ENCODE data around the gene KIF6.

The KIF6 gene

GRCh38 chr6:39623750-39624149 lies 101.5 kb downstream of the KIF6 start:
- POLR2A ChIA-PET: no interaction called here
- TF ChIP-seq ZNF148 (tag by site-specific recombination; IDR thresholded peaks at IDR 0.05; ENCODE audit: borderline replicate concordance) (no peak), ZNF26 (tag by site-specific recombination; IDR thresholded peaks at IDR 0.05) (no peak), ZNF670 (tag by site-specific recombination; IDR thresholded peaks at IDR 0.05; ENCODE audit: low read depth) (no peak), ZNF791 (tag by site-specific recombination; IDR thresholded peaks at IDR 0.05) (no peak), ZNF571 (tag by site-specific recombination; IDR thresholded peaks at IDR 0.05) (no peak)
- Histone ChIP-seq H3K9me3 (ENCODE audit: control insufficient read depth, insufficient read depth, low read depth, low read length) (no peaks in the 10 kb centered on the region), H3K36me3 (ENCODE audit: control insufficient read depth in 2 of 2, insufficient read depth in 1 of 2, low read length in 2 of 2) (no peaks in the 10 kb centered on the region), H3K4me1 (ENCODE audit: control insufficient read depth, insufficient read depth, low read length) (no peaks in the 10 kb centered on the region), H3K27ac (ENCODE audit: extremely low read depth, low read depth, low read length) (no peak overlapping the region), H3K4me3 (ENCODE audit: low read depth, low read length) (no peak overlapping the region)
- CTCF ChIA-PET: interaction anchor here (0.6 to 1.5 kb wide), 2 partner anchors 262 to 1497 kb away, joined by 3 to 6 read pairs; no protein-coding TSS in a partner anchor

GRCh38 chr6:39617520-39617919 lies 107.7 kb downstream of the KIF6 start:
- H3K36me3 ChIP-seq (ENCODE audit: control insufficient read depth in 2 of 2, insufficient read depth in 1 of 2, low read length in 2 of 2): no peaks in the 10 kb centered on the region
- H3K27ac ChIP-seq (ENCODE audit: extremely low read depth, low read depth, low read length): no peak overlapping the region
- ChIA-PET POLR2A (no interaction called here), CTCF (no interaction called here)
- TF ChIP-seq ZNF549 (tag by site-specific recombination; IDR thresholded peaks at IDR 0.05): no peak
- no peak for TF ChIP-seq ZSCAN5A (tag by site-specific recombination; IDR thresholded peaks at IDR 0.05)
- H3K4me1 ChIP-seq (ENCODE audit: control insufficient read depth, insufficient read depth, low read length): no peaks in the 10 kb centered on the region
- H3K4me3 ChIP-seq (ENCODE audit: low read depth, low read length): no peak overlapping the region
- H3K9me3 ChIP-seq (ENCODE audit: control insufficient read depth, insufficient read depth, low read depth, low read length): no peaks in the 10 kb centered on the region

GRCh38 chr6:39617026-39617425 lies 108.2 kb downstream of the KIF6 start:
- H3K27ac ChIP-seq (ENCODE audit: extremely low read depth, low read depth, low read length): no peak overlapping the region
- no peak overlapping the region for H3K4me3 ChIP-seq (ENCODE audit: low read depth, low read length)
- TF ChIP-seq TCF7L2 (IDR thresholded peaks at IDR 0.05; ENCODE audit: borderline replicate concordance, low read depth, low read length) (no peak), ZNF24 (tag by site-specific recombination; IDR thresholded peaks at IDR 0.05) (no peak), ZNF274 (IDR thresholded peaks at IDR 0.05; ENCODE audit: low read length) (no peak), ZNF274 (tag by site-specific recombination; IDR thresholded peaks at IDR 0.05; ENCODE audit: borderline replicate concordance) (no peak), KLF8 (tag by site-specific recombination; IDR thresholded peaks at IDR 0.05) (no peak), ZBTB8A (tag by site-specific recombination; IDR thresholded peaks at IDR 0.05) (no peak), ZNF768 (tag by site-specific recombination; IDR thresholded peaks at IDR 0.05) (no peak), ZNF571 (tag by site-specific recombination; IDR thresholded peaks at IDR 0.05) (no peak), ZNF394 (tag by site-specific recombination; IDR thresholded peaks at IDR 0.05; ENCODE audit: borderline replicate concordance) (no peak), ZNF473 (tag by site-specific recombination; IDR thresholded peaks at IDR 0.05) (no peak), ATF2 (tag by site-specific recombination; IDR thresholded peaks at IDR 0.05; ENCODE audit: low read depth) (no peak), ZSCAN30 (tag by site-specific recombination; IDR thresholded peaks at IDR 0.05) (no peak), ZNF555 (tag by site-specific recombination; conservative IDR thresholded peaks at IDR 0.05) (no peak), MEIS1 (CRISPR knock-in tag; IDR thresholded peaks at IDR 0.05; ENCODE audit: borderline replicate concordance) (no peak), ZNF140 (tag by site-specific recombination; IDR thresholded peaks at IDR 0.05) (no peak), GLIS1 (tag by site-specific recombination; IDR thresholded peaks at IDR 0.05) (no peak), ZNF121 (tag by site-specific recombination; IDR thresholded peaks at IDR 0.05) (no peak), ZNF701 (tag by site-specific recombination; IDR thresholded peaks at IDR 0.05) (no peak), ZNF48 (tag by site-specific recombination; IDR thresholded peaks at IDR 0.05) (no peak), ZNF426 (tag by site-specific recombination; IDR thresholded peaks at IDR 0.05) (no peak)
- ChIA-PET CTCF (no interaction called here), POLR2A (no interaction called here)
- no peaks in the 10 kb centered on the region for H3K36me3 ChIP-seq (ENCODE audit: control insufficient read depth in 2 of 2, insufficient read depth in 1 of 2, low read length in 2 of 2)
- H3K4me1 ChIP-seq (ENCODE audit: control insufficient read depth, insufficient read depth, low read length): no peaks in the 10 kb centered on the region
- no peaks in the 10 kb centered on the region for H3K9me3 ChIP-seq (ENCODE audit: control insufficient read depth, insufficient read depth, low read depth, low read length)
